SK-N-SH (cell line): Measurements from ENCODE around the gene MC1R. TPM values are rescaled to one million over a fixed set of nuclear protein-coding genes. Genes with fewer than 3 reads are reported as not detected.

Experiments
- CTCF ChIA-PET: fragments of 300-600, 350-600 bp; formaldehyde crosslinking; extraction: SDS; loops from one replicate; lab custom pipeline; 2021; lab: Yijun Ruan, JAX
- POLR2A ChIA-PET: fragments of 350-600 bp; sonication (Branson Sonifier 250); formaldehyde crosslinking; extraction: SDS; loops from one replicate; lab custom pipeline; 2020; ENCODE audit warnings: antibody characterized with exemption, inconsistent platforms; lab: Yijun Ruan, JAX
- DNase-seq: peaks from one replicate; pipeline ENCODE4 v3.0.0; 2012
- H2AFZ ChIP-seq: fragments of 200-600 bp; sonication (generic); 2 replicates; pipeline ENCODE4 v1.8.1; 2016; ENCODE audit warnings: antibody characterized with exemption, mild to moderate bottlenecking, low read depth
- H3F3A ChIP-seq: fragments of 200-600 bp; sonication (generic); replicated peaks from 2 replicates; pipeline ENCODE3; 2016; ENCODE audit warnings: antibody characterized with exemption, mild to moderate bottlenecking; ENCODE audit not compliant: insufficient read depth
- H3K27ac ChIP-seq, 2 experiments: fragments of 200-500 bp in 1 of 2; fragments of 200-600 bp in 1 of 2; sonication (Bioruptor generic) in 1 of 2; sonication (generic), shearing (Covaris generic) in 1 of 2; 2 replicates each; pipeline versions ENCODE4 v1.5.1 to v1.6.1; 2014 to 2016; ENCODE audit warnings: low read depth in 2 of 2, inconsistent platforms in 1 of 2, low read length in 1 of 2, mild to moderate bottlenecking in 1 of 2, mixed read lengths in 1 of 2
- H3K27me3 ChIP-seq: fragments of 200-600 bp; sonication (generic), shearing (Covaris generic); 2 replicates; pipeline ENCODE4 v1.6.1; 2016; ENCODE audit warnings: mixed run types; ENCODE audit not compliant: insufficient read depth
- H3K36me3 ChIP-seq, 2 experiments: fragments of 200-500 bp in 1 of 2; fragments of 200-600 bp in 1 of 2; sonication (Bioruptor generic) in 1 of 2; sonication (generic) in 1 of 2; replicated peaks in 1 of 2; 2 replicates each; pipeline versions ENCODE3 to v1.5.1; 2014 to 2016; ENCODE audit warnings: low read length in 1 of 2, mild to moderate bottlenecking in 1 of 2; ENCODE audit not compliant: insufficient read depth in 2 of 2, control insufficient read depth in 1 of 2
- H3K4me1 ChIP-seq, 2 experiments: fragments of 200-500 bp in 1 of 2; fragments of 200-600 bp in 1 of 2; sonication (Bioruptor generic) in 1 of 2; sonication (generic), shearing (Covaris generic) in 1 of 2; 2 replicates each; pipeline versions ENCODE4 v1.5.1 to v1.6.1; 2014 to 2016; ENCODE audit warnings: low read depth in 1 of 2, low read length in 1 of 2, mixed run types in 1 of 2; ENCODE audit not compliant: insufficient read depth in 2 of 2, control insufficient read depth in 1 of 2
- H3K4me2 ChIP-seq: fragments of 200-600 bp; sonication (generic), shearing (Covaris generic); 2 replicates; pipeline ENCODE4 v1.6.1; 2017; ENCODE audit warnings: mixed run types
- H3K4me3 ChIP-seq, 2 experiments: fragments of 200-500 bp in 1 of 2; fragments of 200-600 bp in 1 of 2; sonication (Bioruptor generic) in 1 of 2; sonication (generic), shearing (Covaris generic) in 1 of 2; 2 replicates each; pipeline versions ENCODE4 v1.5.1 to v1.8.1; 2014 to 2016; ENCODE audit warnings: low read depth in 2 of 2, inconsistent platforms in 1 of 2, low read length in 1 of 2, mild to moderate bottlenecking in 1 of 2, mixed read lengths in 1 of 2, moderate library complexity in 1 of 2
- H3K79me2 ChIP-seq: fragments of 200-600 bp; sonication (generic); 2 replicates; pipeline ENCODE4 v1.8.1; 2017; ENCODE audit warnings: mild to moderate bottlenecking; ENCODE audit not compliant: insufficient read depth
- H3K9ac ChIP-seq: fragments of 200-600 bp; sonication (generic); 2 replicates; pipeline ENCODE4 v1.6.1; 2017; ENCODE audit warnings: mixed run types
- H3K9me2 ChIP-seq: fragments of 200-600 bp; sonication (generic); 2 replicates; pipeline ENCODE4 v1.6.1; 2017; ENCODE audit warnings: mixed run types
- H3K9me3 ChIP-seq: fragments of 200-600 bp; sonication (generic); 2 replicates; pipeline ENCODE4 v1.6.1; 2017; ENCODE audit warnings: mixed run types, mild to moderate bottlenecking, moderate library complexity
- H4K20me1 ChIP-seq: fragments of 200-600 bp; sonication (generic); 2 replicates; pipeline ENCODE4 v1.6.1; 2017; ENCODE audit warnings: mild to moderate bottlenecking, mixed run types; ENCODE audit not compliant: insufficient read depth
- CHD2 ChIP-seq: fragments of 150-350 bp; IDR thresholded peaks from 2 replicates; pipeline ENCODE4 v1.6.1; 2018; ENCODE audit warnings: low read length; ENCODE audit not compliant: partially characterized antibody
- EP300 ChIP-seq, 2 experiments: IDR thresholded peaks; 2 replicates each; pipeline versions ENCODE4 v1.4.0 to v1.6.1; 2012; ENCODE audit warnings: borderline replicate concordance in 1 of 2, low read depth in 1 of 2, low read length in 1 of 2
- EZH2phosphoT487 ChIP-seq: fragments of 200-600 bp; sonication (generic); IDR thresholded peaks from 2 replicates; pipeline ENCODE4 v1.6.1; 2017; ENCODE audit warnings: low read depth, mixed run types, mild to moderate bottlenecking, antibody characterized with exemption, moderate library complexity, borderline replicate concordance
- FOSL2 ChIP-seq: IDR thresholded peaks from 2 replicates; pipeline ENCODE4 v1.4.0; 2012; ENCODE audit warnings: low read depth, mild to moderate bottlenecking, moderate library complexity, borderline replicate concordance
- FOXJ3 ChIP-seq: sonication (generic); formaldehyde crosslinking; IDR thresholded peaks from 2 replicates; pipeline ENCODE4 v1.5.1; 2020; ENCODE audit warnings: mild to moderate bottlenecking, missing genetic modification reagents
- FOXM1 ChIP-seq: IDR thresholded peaks from 2 replicates; pipeline ENCODE4 v1.4.0; 2012; ENCODE audit warnings: low read depth, mild to moderate bottlenecking
- GATA2 ChIP-seq: sonication (generic); formaldehyde crosslinking; IDR thresholded peaks from 2 replicates; pipeline ENCODE4 v1.5.0; 2020; ENCODE audit warnings: mild to moderate bottlenecking, missing genetic modification reagents
- JUND ChIP-seq: IDR thresholded peaks from 2 replicates; pipeline ENCODE4 v1.4.0; 2012
- MEF2A ChIP-seq: IDR thresholded peaks from 2 replicates; pipeline ENCODE4 v1.4.0; 2012; ENCODE audit warnings: low read depth, borderline replicate concordance
- MXI1 ChIP-seq: IDR thresholded peaks from 2 replicates; pipeline ENCODE4 v1.6.1; 2012; ENCODE audit warnings: mild to moderate bottlenecking, low read depth, low read length, improper control_type of control experiment
- NRF1 ChIP-seq: IDR thresholded peaks from 2 replicates; pipeline ENCODE4 v1.6.1; 2012; ENCODE audit warnings: low read depth, mild to moderate bottlenecking, low read length
- POLR2AphosphoS5 ChIP-seq: IDR thresholded peaks from 2 replicates; pipeline ENCODE4 v1.6.1; 2012; ENCODE audit warnings: low read depth, low read length
- RAD21 ChIP-seq: IDR thresholded peaks from 2 replicates; pipeline ENCODE4 v1.6.1; 2012; ENCODE audit warnings: mild to moderate bottlenecking, low read length
- RFX5 ChIP-seq: IDR thresholded peaks from 2 replicates; pipeline ENCODE4 v1.6.1; 2012; ENCODE audit warnings: mild to moderate bottlenecking, improper control_type of control experiment, low read length
- TAF1 ChIP-seq: IDR thresholded peaks from 2 replicates; pipeline ENCODE4 v1.6.1; 2012; ENCODE audit warnings: low read depth, mild to moderate bottlenecking, low read length, moderate library complexity, borderline replicate concordance
- TCF12 ChIP-seq: IDR thresholded peaks from 2 replicates; pipeline ENCODE4 v1.4.0; 2012
- YY1 ChIP-seq: IDR thresholded peaks from 2 replicates; pipeline ENCODE4 v1.4.0; 2012; ENCODE audit warnings: low read depth, mild to moderate bottlenecking
- WGBS: methylation state at CpG from one replicate; pipeline ENCODE4 v1.1.6; 2017; ENCODE audit warnings: low lambda C conversion rate; 5-methylcytosine and 5-hydroxymethylcytosine counted together
- polyA plus RNA-seq, 3 experiments: library from polyadenylated mRNA; depleted of rRNA; stranded (reverse); fragments of >200 nt; gene quantifications; 2 replicates each; pipeline ENCODE4 v1.2.3, GENCODE V29; 2012
- TF ChIP-seq, protein P1 (sequence below): fragments of 200-600 bp; sonication (generic); IDR thresholded peaks from 2 replicates; pipeline ENCODE4 v1.6.1; 2017; ENCODE audit warnings: antibody characterized with exemption, mild to moderate bottlenecking, moderate library complexity
- TF ChIP-seq, protein P2 (sequence below): IDR thresholded peaks from 2 replicates; pipeline ENCODE4 v1.4.0; 2012; ENCODE audit warnings: low read depth
- TF ChIP-seq, protein P3 (sequence below): IDR thresholded peaks from 2 replicates; pipeline ENCODE4 v1.4.0; 2012; ENCODE audit warnings: low read depth, borderline replicate concordance
- TF ChIP-seq, protein P4 (sequence below): IDR thresholded peaks from 2 replicates; pipeline ENCODE4 v1.6.1; 2012; ENCODE audit warnings: mild to moderate bottlenecking, low read depth, low read length, moderate library complexity
- TF ChIP-seq, protein P5 (sequence below): IDR thresholded peaks from 2 replicates; pipeline ENCODE4; 2012
- TF ChIP-seq, protein P6 (sequence below): fragments of 150-350 bp; IDR thresholded peaks from 2 replicates; pipeline ENCODE4 v1.6.1; 2016; ENCODE audit warnings: mild to moderate bottlenecking, low read depth, low read length

The MC1R gene
- polyA plus RNA-seq, 1 of the 3 experiments (the other 2 are of a cell fraction), result 11.1 TPM

DNA sequence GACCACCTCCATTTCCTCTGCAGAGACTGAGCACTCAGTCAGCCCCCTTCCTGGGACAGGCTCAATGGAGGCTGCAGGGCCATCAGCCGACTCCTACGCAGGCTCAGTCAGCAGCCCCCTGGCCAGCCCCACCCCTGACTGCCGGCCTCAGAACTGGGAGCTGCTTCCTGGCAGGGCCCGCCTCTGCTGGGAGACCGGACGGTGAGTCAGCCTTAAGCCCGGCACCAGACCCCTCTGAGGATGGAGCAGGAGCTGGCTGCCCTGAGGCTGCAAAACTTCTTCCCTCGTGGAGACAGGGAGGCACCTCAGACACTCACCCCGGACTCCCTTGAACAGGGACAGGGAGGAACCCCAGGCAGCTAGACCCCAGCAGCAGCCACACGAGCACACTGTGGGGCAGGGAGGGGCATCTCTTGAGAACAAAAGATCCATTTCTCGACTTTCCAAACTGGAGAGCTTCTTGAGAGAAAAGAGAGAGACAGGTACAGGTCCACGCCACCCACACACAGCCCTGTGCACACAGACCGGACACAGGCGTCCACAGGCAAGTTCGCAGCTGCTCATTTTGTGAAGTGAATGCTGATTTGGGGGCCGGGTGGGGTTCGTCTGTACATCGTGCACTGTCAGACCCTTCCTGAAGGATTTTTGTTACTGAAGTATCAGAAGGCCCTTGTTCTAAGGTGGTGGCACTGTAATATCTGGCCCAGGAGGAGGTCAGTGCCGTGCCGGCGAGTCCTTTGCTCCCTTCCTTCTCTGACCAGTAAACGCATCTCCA lies 3.2 kb downstream of the MC1R start:
- Histone ChIP-seq H3K4me1 (peaks cover 12 to 47% of the 10 kb centered on the region in 2 experiments; a peak in 3 of 4 replicates), H3K9ac (peak overlapping the region; percentile 96), H3K9me2 (no peaks in the 10 kb centered on the region), H3K27ac (peak overlapping the region; percentile 97 to 100), H3K4me2 (peak overlapping the region; percentile 93), H2AFZ (no peak overlapping the region), H3K9me3 (no peaks in the 10 kb centered on the region), H3F3A (peaks cover 38% of the 10 kb centered on the region), H3K79me2 (peaks cover 40% of the 10 kb centered on the region), H3K36me3 (no peaks in the 10 kb centered on the region), H3K4me3 (peak overlapping the region; percentile 83 to 89), H4K20me1 (peaks cover 34% of the 10 kb centered on the region), H3K27me3 (no peaks in the 10 kb centered on the region)
- under 1% methylated on average over 15 of the region's 22 CpGs for WGBS
- peak; percentile 84 for DNase-seq
- ChIA-PET CTCF (interaction anchor here (1.4 to 6.1 kb wide), 5 partner anchors 12 to 216 kb away, joined by 3 to 53 read pairs (median 3); partner anchors contain the start of genes DBNDD1 and DEF8), POLR2A (interaction anchor here (0.7 to 3.5 kb wide), 14 partner anchors 9 to 234 kb away, joined by 3 to 24 read pairs (median 6); partner anchors contain the start of genes DBNDD1 and TCF25)
- TF ChIP-seq, protein P1, sequence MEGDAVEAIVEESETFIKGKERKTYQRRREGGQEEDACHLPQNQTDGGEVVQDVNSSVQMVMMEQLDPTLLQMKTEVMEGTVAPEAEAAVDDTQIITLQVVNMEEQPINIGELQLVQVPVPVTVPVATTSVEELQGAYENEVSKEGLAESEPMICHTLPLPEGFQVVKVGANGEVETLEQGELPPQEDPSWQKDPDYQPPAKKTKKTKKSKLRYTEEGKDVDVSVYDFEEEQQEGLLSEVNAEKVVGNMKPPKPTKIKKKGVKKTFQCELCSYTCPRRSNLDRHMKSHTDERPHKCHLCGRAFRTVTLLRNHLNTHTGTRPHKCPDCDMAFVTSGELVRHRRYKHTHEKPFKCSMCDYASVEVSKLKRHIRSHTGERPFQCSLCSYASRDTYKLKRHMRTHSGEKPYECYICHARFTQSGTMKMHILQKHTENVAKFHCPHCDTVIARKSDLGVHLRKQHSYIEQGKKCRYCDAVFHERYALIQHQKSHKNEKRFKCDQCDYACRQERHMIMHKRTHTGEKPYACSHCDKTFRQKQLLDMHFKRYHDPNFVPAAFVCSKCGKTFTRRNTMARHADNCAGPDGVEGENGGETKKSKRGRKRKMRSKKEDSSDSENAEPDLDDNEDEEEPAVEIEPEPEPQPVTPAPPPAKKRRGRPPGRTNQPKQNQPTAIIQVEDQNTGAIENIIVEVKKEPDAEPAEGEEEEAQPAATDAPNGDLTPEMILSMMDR, result no peak
- TF ChIP-seq FOXJ3 (CRISPR knock-in tag) (no peak; the same call in 1 of the 2 replicates), EP300 (IDR thresholded peaks at IDR 0.05; ENCODE audit: borderline replicate concordance in 1 of 2, low read depth in 1 of 2, low read length in 1 of 2) (peak in 1 of 2 experiments; percentile 4; a peak in 1 of 4 replicates), MEF2A (no peak), TCF12 (peak; percentile 71; the same call in 1 of the 2 replicates), FOXM1 (no peak), POLR2AphosphoS5 (peak; percentile 96), TAF1 (peak; percentile 95), CHD2 (no peak), NRF1 (peak; percentile 67), RFX5 (no peak), FOSL2 (peak; percentile 90; the same call in 1 of the 2 replicates), JUND (peak; percentile 80; the same call in 1 of the 2 replicates), YY1 (no peak), MXI1 (no peak; the same call in 1 of the 2 replicates), GATA2 (CRISPR knock-in tag) (no peak), EZH2phosphoT487 (no peak), RAD21 (no peak)
- TF ChIP-seq, protein P2, sequence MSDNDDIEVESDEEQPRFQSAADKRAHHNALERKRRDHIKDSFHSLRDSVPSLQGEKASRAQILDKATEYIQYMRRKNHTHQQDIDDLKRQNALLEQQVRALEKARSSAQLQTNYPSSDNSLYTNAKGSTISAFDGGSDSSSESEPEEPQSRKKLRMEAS, result 0 out of 2 replicates have a peak, but pooled peaks have one; percentile 76
- TF ChIP-seq, protein P3, sequence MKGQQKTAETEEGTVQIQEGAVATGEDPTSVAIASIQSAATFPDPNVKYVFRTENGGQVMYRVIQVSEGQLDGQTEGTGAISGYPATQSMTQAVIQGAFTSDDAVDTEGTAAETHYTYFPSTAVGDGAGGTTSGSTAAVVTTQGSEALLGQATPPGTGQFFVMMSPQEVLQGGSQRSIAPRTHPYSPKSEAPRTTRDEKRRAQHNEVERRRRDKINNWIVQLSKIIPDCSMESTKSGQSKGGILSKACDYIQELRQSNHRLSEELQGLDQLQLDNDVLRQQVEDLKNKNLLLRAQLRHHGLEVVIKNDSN, result 0 out of 2 replicates have a peak, but pooled peaks have one; percentile 4
- TF ChIP-seq, protein P4, sequence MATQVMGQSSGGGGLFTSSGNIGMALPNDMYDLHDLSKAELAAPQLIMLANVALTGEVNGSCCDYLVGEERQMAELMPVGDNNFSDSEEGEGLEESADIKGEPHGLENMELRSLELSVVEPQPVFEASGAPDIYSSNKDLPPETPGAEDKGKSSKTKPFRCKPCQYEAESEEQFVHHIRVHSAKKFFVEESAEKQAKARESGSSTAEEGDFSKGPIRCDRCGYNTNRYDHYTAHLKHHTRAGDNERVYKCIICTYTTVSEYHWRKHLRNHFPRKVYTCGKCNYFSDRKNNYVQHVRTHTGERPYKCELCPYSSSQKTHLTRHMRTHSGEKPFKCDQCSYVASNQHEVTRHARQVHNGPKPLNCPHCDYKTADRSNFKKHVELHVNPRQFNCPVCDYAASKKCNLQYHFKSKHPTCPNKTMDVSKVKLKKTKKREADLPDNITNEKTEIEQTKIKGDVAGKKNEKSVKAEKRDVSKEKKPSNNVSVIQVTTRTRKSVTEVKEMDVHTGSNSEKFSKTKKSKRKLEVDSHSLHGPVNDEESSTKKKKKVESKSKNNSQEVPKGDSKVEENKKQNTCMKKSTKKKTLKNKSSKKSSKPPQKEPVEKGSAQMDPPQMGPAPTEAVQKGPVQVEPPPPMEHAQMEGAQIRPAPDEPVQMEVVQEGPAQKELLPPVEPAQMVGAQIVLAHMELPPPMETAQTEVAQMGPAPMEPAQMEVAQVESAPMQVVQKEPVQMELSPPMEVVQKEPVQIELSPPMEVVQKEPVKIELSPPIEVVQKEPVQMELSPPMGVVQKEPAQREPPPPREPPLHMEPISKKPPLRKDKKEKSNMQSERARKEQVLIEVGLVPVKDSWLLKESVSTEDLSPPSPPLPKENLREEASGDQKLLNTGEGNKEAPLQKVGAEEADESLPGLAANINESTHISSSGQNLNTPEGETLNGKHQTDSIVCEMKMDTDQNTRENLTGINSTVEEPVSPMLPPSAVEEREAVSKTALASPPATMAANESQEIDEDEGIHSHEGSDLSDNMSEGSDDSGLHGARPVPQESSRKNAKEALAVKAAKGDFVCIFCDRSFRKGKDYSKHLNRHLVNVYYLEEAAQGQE, result peak; percentile 78
- TF ChIP-seq, protein P5, sequence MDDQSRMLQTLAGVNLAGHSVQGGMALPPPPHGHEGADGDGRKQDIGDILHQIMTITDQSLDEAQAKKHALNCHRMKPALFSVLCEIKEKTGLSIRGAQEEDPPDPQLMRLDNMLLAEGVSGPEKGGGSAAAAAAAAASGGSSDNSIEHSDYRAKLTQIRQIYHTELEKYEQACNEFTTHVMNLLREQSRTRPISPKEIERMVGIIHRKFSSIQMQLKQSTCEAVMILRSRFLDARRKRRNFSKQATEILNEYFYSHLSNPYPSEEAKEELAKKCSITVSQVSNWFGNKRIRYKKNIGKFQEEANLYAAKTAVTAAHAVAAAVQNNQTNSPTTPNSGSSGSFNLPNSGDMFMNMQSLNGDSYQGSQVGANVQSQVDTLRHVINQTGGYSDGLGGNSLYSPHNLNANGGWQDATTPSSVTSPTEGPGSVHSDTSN, result peak; percentile 17; the same call in 1 of the 2 replicates
- TF ChIP-seq, protein P6, sequence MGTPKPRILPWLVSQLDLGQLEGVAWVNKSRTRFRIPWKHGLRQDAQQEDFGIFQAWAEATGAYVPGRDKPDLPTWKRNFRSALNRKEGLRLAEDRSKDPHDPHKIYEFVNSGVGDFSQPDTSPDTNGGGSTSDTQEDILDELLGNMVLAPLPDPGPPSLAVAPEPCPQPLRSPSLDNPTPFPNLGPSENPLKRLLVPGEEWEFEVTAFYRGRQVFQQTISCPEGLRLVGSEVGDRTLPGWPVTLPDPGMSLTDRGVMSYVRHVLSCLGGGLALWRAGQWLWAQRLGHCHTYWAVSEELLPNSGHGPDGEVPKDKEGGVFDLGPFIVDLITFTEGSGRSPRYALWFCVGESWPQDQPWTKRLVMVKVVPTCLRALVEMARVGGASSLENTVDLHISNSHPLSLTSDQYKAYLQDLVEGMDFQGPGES, result no peak
